ENCODE results near the gene CLEC4M. TPM values are rescaled to one million over a fixed set of nuclear protein-coding genes. Genes with fewer than 3 reads are reported as not detected.

The CLEC4M gene
- total and polyA plus RNA-seq, 2 of the 8 experiments (the other 6 are each of a cell fraction or from before 2014, with no cell fraction given), result not detected

- TF ChIP-seq SP4 (IDR thresholded peaks at IDR 0.05; ENCODE audit: low read length) (no peak), RXRA (IDR thresholded peaks at IDR 0.05; ENCODE audit: insufficient read depth, low read depth, low read length) (no peak)
- no peak for FAIRE-seq
- POLR2A ChIA-PET (ENCODE audit: partially characterized antibody), result no interaction called here
These were observed 37.3 kb upstream of the CLEC4M start for GRCh38 chr19:7725791-7726190.

More at GRCh38 chr19:7725791-7726190, 37.3 kb upstream of the CLEC4M start:
- Histone ChIP-seq H3K36me3 (ENCODE audit: control insufficient read depth in 2 of 4, insufficient read depth in 4 of 4, low read length in 3 of 4) (no peaks in the 10 kb centered on the region), H3K79me1 (ENCODE audit: low read depth, low read length) (no peaks in the 10 kb centered on the region), H3K4me3 (ENCODE audit: extremely low read depth in 1 of 4, insufficient read depth in 2 of 4, low read depth in 3 of 4, low read length in 4 of 4) (no peak overlapping the region), H3K56ac (replicated peaks; ENCODE audit: insufficient read length, low read depth, low read length) (no peak overlapping the region), H2BK5ac (ENCODE audit: low read depth, low read length) (no peak overlapping the region), H2AK5ac (ENCODE audit: low read depth, low read length) (no peak overlapping the region), H3K23ac (ENCODE audit: insufficient read length) (no peak overlapping the region), H3K27ac (ENCODE audit: low read depth, low read length) (no peak overlapping the region), H3K4me1 (replicated peaks in 1 of 4; ENCODE audit: control insufficient read depth in 3 of 4, insufficient read depth in 4 of 4, low read length in 3 of 4) (peaks cover 0 to 15% (median 9%) of the 10 kb centered on the region in 4 experiments; a peak in 6 of 7 replicates), H3K9ac (replicated peaks in 1 of 4; ENCODE audit: extremely low read depth in 1 of 4, low read depth in 3 of 4, low read length in 3 of 4) (no peak overlapping the region), H3K4me2 (ENCODE audit: insufficient read depth in 1 of 2, low read depth in 2 of 2, low read length in 2 of 2) (no peak overlapping the region), H3K14ac (ENCODE audit: insufficient read length) (no peak overlapping the region), H4K20me1 (replicated peaks in 1 of 2; ENCODE audit: control insufficient read depth in 1 of 2, insufficient read depth in 2 of 2, low read length in 2 of 2) (no peaks in the 10 kb centered on the region), H4K5ac (ENCODE audit: insufficient read length, low read depth, low read length) (no peak overlapping the region), H2BK20ac (ENCODE audit: low read length) (no peak overlapping the region), H2AFZ (ENCODE audit: low read length) (no peak overlapping the region), H2BK15ac (ENCODE audit: low read length) (no peak overlapping the region), H4K91ac (replicated peaks; ENCODE audit: insufficient read length, low read length) (no peak overlapping the region), H4K8ac (ENCODE audit: extremely low read depth, insufficient read depth, low read length) (no peak overlapping the region), H3K4ac (replicated peaks; ENCODE audit: insufficient read length, low read depth, low read length) (no peak overlapping the region), H3K23me2 (ENCODE audit: low read depth, low read length) (peaks cover 10% of the 10 kb centered on the region; the same call in 1 of the 2 replicates), H3K27me3 (replicated peaks in 1 of 4; ENCODE audit: control insufficient read depth in 3 of 4, extremely low read depth in 1 of 4, insufficient read depth in 3 of 4, low read length in 3 of 4) (peaks cover 20 to 33% (median 29%) of the 10 kb centered on the region in 4 experiments), H3K9me3 (ENCODE audit: insufficient read depth in 2 of 2, low read depth in 1 of 2, low read length in 1 of 2) (no peaks in the 10 kb centered on the region), H2BK120ac (replicated peaks; ENCODE audit: low read depth, low read length) (no peak overlapping the region), H3K79me2 (ENCODE audit: control insufficient read depth in 1 of 2, insufficient read depth in 2 of 2, low read length in 2 of 2) (no peaks in the 10 kb centered on the region), H2BK12ac (ENCODE audit: low read depth, low read length) (no peak overlapping the region), H3K18ac (ENCODE audit: extremely low read depth, low read length) (no peak overlapping the region)
- WGBS, 2 experiments (ENCODE audit: extremely low coverage in 1 of 2, insufficient coverage in 1 of 2, insufficient read length in 1 of 2, insufficient replicate concordance in 2 of 2, low coverage in 1 of 2, low lambda C conversion rate in 2 of 2, missing lambda C conversion rate in 1 of 2), result 80% methylated on average over 2 of the region's 2 CpGs; no CpG with 5 or more reads in 1 of the 2 experiments
- CTCF ChIA-PET (ENCODE audit: partially characterized antibody), result interaction anchor here (1.5 to 1.7 kb wide), 2 partner anchors 106 to 157 kb away, joined by 4 to 5 read pairs; no protein-coding TSS in a partner anchor
- DNase-seq (ENCODE audit: low read depth in 1 of 2, low spot score in 2 of 2), result no peak

Measured in H1 (cell line).